Colonic mucosa (tissue), 4 donors: ENCODE measurements around the gene UBTD2. TPM values are rescaled to one million over a fixed set of nuclear protein-coding genes. Genes with fewer than 3 reads are reported as not detected.
"Not testable (repeated sequence)": the region's sequence is repeated elsewhere in the genome, so short reads cannot be mapped to it uniquely, and the experiment has no call there.

Source experiments
- DNase-seq: peaks from one replicate; pipeline ENCODE4 v3.0.0-alpha.2; 2020
- H3K27ac ChIP-seq: fragments of 200-600 bp; one replicate; pipeline ENCODE4 v1.8.0; 2021
- H3K27me3 ChIP-seq: fragments of 200-600 bp; one replicate; pipeline ENCODE4 v1.8.0; 2021
- H3K36me3 ChIP-seq: fragments of 200-600 bp; one replicate; pipeline ENCODE4 v1.8.0; 2021
- H3K4me1 ChIP-seq: fragments of 200-600 bp; one replicate; pipeline ENCODE4 v1.8.0; 2021; ENCODE audit warnings: mild to moderate bottlenecking
- H3K4me3 ChIP-seq: fragments of 200-600 bp; one replicate; pipeline ENCODE4 v1.8.0; 2021
- H3K9ac ChIP-seq, 2 donors: one replicate each; pipeline ENCODE4 v1.7.0; 2013; ENCODE audit warnings: control low read depth in 2 of 2, low read depth in 2 of 2, low read length in 2 of 2
- H3K9me3 ChIP-seq: fragments of 200-600 bp; one replicate; pipeline ENCODE4 v1.8.0; 2021
- CTCF ChIP-seq: fragments of 200-600 bp; IDR thresholded peaks from one replicate; pipeline ENCODE4 v1.8.0; 2022; ENCODE audit warnings: antibody characterized with exemption, mild to moderate bottlenecking
- intact Hi-C: fragments of 100-400 bp; cut with DNase I; formaldehyde crosslinking; loops from one replicate; pipeline ENCODE4 v1.14.1; 2022
- total RNA-seq, 2 donors: library from RNA; stranded (reverse); fragmentation: NEBNext Ultra II Directional in 1 of 2; extraction: Animal tissue kit (Norgen Biotek cat#: 25700) in 1 of 2; gene quantifications; one replicate each; pipeline ENCODE4 v1.2.1, GENCODE V29; 2021
- donor health status: healthy.
- donor health status: DM: no; HTN: no; CAD: no.
- donor health status: DM: no; HTN: no; CAD: no.

Gene UBTD2
- total RNA-seq, 2 donors from 2014 or later, result 15.4 to 24.3 TPM

DNA sequence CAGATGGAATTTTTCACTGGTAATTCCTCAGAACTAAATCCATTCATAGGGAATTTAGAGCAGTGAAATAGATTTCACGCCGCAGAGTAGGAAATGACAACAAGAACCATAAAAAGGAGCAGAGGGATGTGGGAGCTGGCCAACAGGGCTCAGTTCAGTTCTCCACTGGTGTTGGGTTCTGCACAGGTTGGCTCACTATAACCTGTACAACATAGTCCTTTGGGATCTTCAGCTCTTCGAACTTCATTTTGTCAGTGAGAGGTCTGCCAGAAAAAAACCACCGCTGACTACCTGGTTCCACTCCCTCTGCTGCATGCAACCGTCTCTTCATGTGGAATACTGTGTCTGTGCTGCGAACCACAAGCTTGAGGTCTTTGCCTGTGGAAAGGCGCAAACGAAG is 71.9 kb downstream of the UBTD2 start:
- DNase-seq, result no peak
- Histone ChIP-seq H3K4me1 (no peaks in the 10 kb centered on the region), H3K27ac (no peak overlapping the region), H3K36me3 (no peaks in the 10 kb centered on the region), H3K9ac (no peak overlapping the region), H3K27me3 (no peaks in the 10 kb centered on the region), H3K4me3 (no peak overlapping the region), H3K9me3 (no peaks in the 10 kb centered on the region)
- TF ChIP-seq CTCF, result no peak
- intact Hi-C loops, result no loop called here

DNA sequence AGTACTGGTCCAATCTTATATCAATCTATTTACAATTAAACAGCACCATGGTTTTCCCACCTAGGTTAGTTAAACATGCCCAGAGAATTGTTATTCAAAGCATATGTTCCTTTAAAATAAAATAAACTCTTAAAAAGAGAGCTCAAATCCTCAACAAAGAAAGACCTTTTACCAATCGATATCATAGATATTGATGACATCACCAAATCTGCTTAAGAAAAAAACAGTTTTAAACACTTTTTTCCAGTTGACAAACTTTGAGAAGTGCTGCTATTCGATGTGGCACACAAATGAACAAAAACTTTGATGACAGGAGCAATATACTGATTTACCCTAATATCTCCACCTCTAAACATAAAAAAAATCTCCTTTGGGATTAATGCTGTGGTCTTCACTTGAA is 73.8 kb downstream of the UBTD2 start:
- no peak overlapping the region for H3K4me3 ChIP-seq
- TF ChIP-seq CTCF, result no peak
- H3K4me1 ChIP-seq, result no peaks in the 10 kb centered on the region
- intact Hi-C loops, result no loop called here
- no peak overlapping the region for H3K9ac ChIP-seq
- no peaks in the 10 kb centered on the region for H3K36me3 ChIP-seq
- DNase-seq, result no peak
- no peaks in the 10 kb centered on the region for H3K27me3 ChIP-seq
- H3K9me3 ChIP-seq, result no peaks in the 10 kb centered on the region
- no peak overlapping the region for H3K27ac ChIP-seq

DNA sequence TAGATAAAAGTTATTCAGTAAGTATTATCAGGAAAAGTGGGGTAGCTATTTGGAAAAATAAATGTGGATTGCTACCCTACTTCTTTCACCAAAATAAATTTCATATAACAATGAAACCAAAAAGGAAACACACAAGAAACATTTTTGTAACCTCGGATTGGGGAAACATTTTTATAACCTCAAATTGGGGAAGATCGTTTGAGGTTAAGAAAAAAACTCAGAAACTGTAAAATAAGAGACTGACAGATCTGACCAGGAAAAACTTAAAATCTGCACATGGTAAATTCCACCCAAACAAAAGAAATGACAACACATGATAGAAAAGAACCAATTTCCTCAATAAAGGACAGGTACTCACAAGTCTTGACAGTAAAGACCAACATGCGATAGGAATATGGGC is 76.1 kb downstream of the UBTD2 start:
- H3K27ac ChIP-seq, result no peak overlapping the region
- no peak for DNase-seq
- no peaks in the 10 kb centered on the region for H3K4me1 ChIP-seq
- no peaks in the 10 kb centered on the region for H3K27me3 ChIP-seq
- no peaks in the 10 kb centered on the region for H3K36me3 ChIP-seq
- no peak overlapping the region for H3K9ac ChIP-seq
- TF ChIP-seq CTCF, result no peak
- no peak overlapping the region for H3K4me3 ChIP-seq
- H3K9me3 ChIP-seq, result no peaks in the 10 kb centered on the region
- intact Hi-C loops, result no loop called here

DNA sequence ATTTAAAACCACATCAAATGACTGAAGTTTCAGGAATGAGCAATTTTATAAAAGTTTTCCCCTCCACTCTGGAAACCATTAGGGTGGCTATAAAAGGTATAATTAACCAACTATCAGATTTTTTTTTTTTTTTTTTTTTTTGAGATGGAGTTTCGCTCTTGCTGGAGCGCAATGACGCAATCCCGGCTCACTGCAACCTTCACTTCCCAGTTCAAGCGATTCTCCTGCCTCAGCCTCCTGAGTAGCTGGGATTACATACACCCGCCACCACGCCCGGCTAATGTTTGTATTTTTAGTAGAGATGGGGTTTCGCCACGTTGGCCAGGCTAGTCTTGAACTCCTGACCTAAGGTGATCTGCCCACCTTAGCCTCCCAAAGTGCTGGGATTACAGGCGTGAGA is 77.6 kb downstream of the UBTD2 start:
- not testable (repeated sequence) for H3K36me3 ChIP-seq, DNase-seq, H3K4me3 ChIP-seq

GRCh38 chr5:172200476-172200875 is 83.1 kb downstream of the UBTD2 start:
- H3K27me3 ChIP-seq, result no peaks in the 10 kb centered on the region
- intact Hi-C loops, result no loop called here
- DNase-seq, result no peak

More for the DNA sequence above, 77.6 kb downstream of the UBTD2 start:
- H3K9me3 ChIP-seq, H3K9ac ChIP-seq, H3K4me1 ChIP-seq, intact Hi-C loops, H3K27ac ChIP-seq, H3K27me3 ChIP-seq: not testable (repeated sequence)

DNA sequence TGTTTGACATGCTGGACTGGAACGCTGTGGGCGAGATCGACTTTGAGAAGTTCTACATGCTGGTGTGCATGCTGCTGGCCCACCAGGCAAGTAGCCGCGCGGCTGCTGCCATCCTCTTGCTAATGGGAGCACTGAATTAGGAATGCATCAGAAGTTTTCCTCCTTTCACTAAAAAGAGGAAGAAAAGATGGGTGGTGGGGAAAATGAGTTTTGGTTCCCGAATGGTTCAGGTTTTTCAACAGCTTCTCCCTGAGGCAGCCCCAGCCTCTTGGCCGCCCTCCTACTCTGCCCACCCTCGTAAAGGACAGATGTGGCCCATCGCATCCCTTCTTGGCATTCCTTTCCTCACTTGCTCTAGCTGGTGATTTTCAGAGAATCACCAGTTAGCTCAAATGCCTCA is 84.1 kb downstream of the UBTD2 start:
- no peak overlapping the region for H3K27ac ChIP-seq
- no peak overlapping the region for H3K4me3 ChIP-seq
- H3K9me3 ChIP-seq, result no peaks in the 10 kb centered on the region
- no peak overlapping the region for H3K9ac ChIP-seq
- no peaks in the 10 kb centered on the region for H3K27me3 ChIP-seq
- no peak for DNase-seq
- H3K36me3 ChIP-seq, result no peaks in the 10 kb centered on the region
- intact Hi-C loops, result no loop called here
- H3K4me1 ChIP-seq, result no peaks in the 10 kb centered on the region
- no peak for TF ChIP-seq CTCF

More at GRCh38 chr5:172200476-172200875, 83.1 kb downstream of the UBTD2 start:
- Histone ChIP-seq H3K36me3 (no peaks in the 10 kb centered on the region), H3K27ac (no peak overlapping the region), H3K9ac (no peak overlapping the region), H3K4me1 (no peaks in the 10 kb centered on the region), H3K9me3 (no peaks in the 10 kb centered on the region), H3K4me3 (no peak overlapping the region)
- no peak for TF ChIP-seq CTCF

- H3K9ac ChIP-seq, H3K27me3 ChIP-seq, H3K4me3 ChIP-seq, H3K36me3 ChIP-seq, DNase-seq, H3K4me1 ChIP-seq, H3K27ac ChIP-seq, intact Hi-C loops, H3K9me3 ChIP-seq: not testable (repeated sequence)
Observed at GRCh38 chr5:172197775-172198174, 85.8 kb downstream of the UBTD2 start.
